KOPT-K1 (cell line): ENCODE data around the gene GGN.
"Not testable (repeated sequence)": the region's sequence is repeated elsewhere in the genome, so short reads cannot be mapped to it uniquely, and the experiment has no call there.

Source experiments
- H3K27ac ChIP-seq: fragments of 200-600 bp; sonication (generic); 2 replicates; pipeline ENCODE4 v1.5.1; 2016; ENCODE audit warnings: antibody characterized with exemption, mild to moderate bottlenecking, low read depth, low read length; ENCODE audit not compliant: poor library complexity, severe bottlenecking
- H3K36me3 ChIP-seq: fragments of 200-600 bp; sonication (generic); 2 replicates; pipeline ENCODE4 v1.5.1; 2017; ENCODE audit warnings: antibody characterized with exemption, mild to moderate bottlenecking, low read length, moderate library complexity; ENCODE audit not compliant: insufficient read depth
- H3K9me3 ChIP-seq: fragments of 200-600 bp; sonication (generic); 2 replicates; pipeline ENCODE4 v1.5.1; 2017; ENCODE audit warnings: antibody characterized with exemption, low read length, mild to moderate bottlenecking; ENCODE audit not compliant: insufficient read depth, poor library complexity, severe bottlenecking

The GGN gene

DNA sequence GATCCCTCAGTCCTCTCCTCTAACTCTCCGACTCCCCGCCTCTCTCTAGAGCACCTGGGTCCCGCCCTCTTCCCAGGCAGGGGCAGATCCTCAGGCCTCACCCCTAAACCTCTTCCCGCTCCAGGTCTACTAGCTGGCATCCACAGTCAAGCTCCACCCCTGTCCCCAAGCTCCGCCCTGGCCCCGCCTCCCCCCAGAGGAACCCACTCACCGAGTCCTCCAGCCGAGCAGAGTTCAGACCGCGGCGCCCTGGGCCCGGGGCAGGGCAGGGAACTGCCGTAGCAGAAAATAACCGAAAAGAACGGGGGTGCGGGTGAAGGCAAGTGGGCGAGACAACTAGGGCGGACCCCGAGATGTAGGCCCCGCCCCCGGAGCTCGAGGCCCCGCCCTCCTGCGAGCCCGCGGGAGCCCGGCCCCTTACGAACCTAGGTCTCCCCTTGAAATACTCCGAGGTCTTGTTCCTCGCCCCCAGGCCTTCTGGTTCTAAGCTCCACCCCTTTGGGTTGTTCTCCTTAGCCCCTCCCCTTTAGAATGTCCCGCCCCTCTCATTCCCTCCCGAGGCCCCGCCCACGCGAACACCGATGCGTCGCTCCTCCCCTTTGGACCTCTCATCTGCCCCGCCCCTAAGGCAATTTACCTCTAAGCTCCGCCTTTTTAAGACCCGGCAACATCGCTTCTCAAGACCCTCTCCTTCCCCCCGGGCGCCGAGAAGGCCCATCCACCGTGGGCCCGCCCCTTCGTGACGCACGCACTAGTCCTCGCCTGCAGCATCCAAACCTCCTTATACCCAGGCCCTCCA, at the start of gene GGN:
Gene GGN, minus strand, starts transcription at position 485 of the 799 bp plus-strand sequence. CDS start 773 bp downstream, outside the sequence.
- Histone ChIP-seq H3K36me3 (peaks cover 27% of the 10 kb centered on the region), H3K9me3 (no peaks in the 10 kb centered on the region), H3K27ac (no peak within 1 kb of the TSS)

GRCh38 chr19:38437295-38437694, 49.5 kb upstream of the GGN start:
- no peak overlapping the region for H3K27ac ChIP-seq
- no peaks in the 10 kb centered on the region for H3K36me3 ChIP-seq
- H3K9me3 ChIP-seq, result no peaks in the 10 kb centered on the region

GRCh38 chr19:38434549-38435051, 46.8 kb upstream of the GGN start:
- Histone ChIP-seq H3K27ac (no peak overlapping the region), H3K9me3 (no peaks in the 10 kb centered on the region), H3K36me3 (no peaks in the 10 kb centered on the region)

- Histone ChIP-seq H3K27ac (no peak within 1 kb of the TSS), H3K36me3 (no peaks in the 10 kb centered on the region), H3K9me3 (no peaks in the 10 kb centered on the region)
These were observed 45.5 kb upstream of the GGN start, which contains the start of gene RYR1 for GRCh38 chr19:38433268-38433733. TSS of gene RYR1 (plus strand) at chr19:38433691. CDS start at chr19:38433830, 139 bp downstream.

DNA sequence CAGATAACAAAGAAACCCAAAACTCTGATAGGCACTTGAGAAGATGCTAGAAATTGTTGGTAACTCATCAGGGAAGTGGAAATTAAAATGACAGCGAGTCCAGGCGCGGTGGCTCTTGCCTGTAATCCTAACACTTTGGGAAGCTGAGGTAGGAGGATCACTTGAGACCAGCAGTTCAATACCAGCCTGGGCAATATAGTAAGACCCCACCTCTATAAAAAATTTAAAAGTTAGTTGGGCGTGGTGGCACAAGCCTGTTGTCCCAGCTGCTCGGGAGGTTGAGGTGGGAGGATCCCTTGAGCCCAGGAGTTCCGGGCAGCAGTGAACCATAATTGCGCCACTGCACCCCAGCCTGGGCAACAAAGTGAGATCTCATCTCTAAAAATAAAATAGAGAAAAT, 43.1 kb upstream of the GGN start:
- Histone ChIP-seq H3K9me3 (no peaks in the 10 kb centered on the region), H3K36me3 (no peaks in the 10 kb centered on the region), H3K27ac (no peak overlapping the region)

DNA sequence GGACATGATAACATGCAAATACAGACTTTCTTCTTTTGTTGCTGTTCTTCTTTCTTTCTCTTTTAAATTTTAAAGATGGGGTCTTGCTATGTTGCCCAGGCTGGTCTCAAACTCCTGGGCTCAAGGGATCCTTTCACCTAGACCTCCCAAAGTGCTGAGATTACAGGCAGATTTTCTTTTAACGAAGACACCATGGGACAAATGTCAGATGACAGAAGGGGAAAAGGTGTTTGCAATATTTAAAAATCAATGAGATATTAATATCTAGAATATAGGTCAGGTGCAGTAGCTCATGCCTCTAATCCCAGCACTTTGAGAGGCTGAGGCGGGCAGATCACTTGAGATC, 42.0 kb upstream of the GGN start:
- Histone ChIP-seq H3K36me3 (no peaks in the 10 kb centered on the region), H3K9me3 (no peaks in the 10 kb centered on the region), H3K27ac (no peak overlapping the region)

DNA sequence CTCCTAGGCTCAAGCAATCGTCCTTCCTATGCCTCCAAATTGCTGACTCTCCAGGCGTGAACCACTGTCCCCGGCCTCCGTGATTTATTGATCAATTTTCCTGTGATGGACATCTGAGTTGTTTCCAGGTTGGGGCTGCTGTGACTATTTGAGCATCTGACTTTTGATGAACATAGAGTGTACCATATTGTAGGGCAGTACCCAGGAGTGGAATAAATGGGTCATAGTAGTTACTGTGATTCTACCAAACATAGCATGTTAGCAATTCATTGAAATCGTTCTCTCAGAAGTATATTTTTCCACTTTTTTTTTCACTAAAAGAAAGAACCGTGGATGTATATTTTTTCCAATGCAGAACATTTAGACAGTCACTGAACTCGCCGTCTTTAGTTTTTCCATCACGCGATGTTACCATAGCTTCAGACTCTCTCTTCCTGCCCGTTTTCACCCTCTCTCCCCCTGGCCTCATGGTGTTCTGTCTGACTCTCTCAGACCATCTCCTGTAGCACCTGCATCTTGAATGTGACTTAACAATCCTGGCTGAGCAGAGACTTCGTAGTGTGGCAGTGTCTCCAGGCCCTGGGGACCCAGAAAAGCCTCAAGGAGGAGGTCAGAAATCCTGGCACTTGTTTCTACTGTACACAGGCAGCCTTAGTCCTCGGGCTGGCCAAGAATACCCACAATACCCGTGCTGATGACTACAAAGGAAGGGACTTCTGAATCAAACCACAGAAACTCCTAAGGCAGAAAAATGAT, 41.4 kb upstream of the GGN start:
- no peak overlapping the region for H3K27ac ChIP-seq
- no peaks in the 10 kb centered on the region for H3K9me3 ChIP-seq
- H3K36me3 ChIP-seq, result no peaks in the 10 kb centered on the region

DNA sequence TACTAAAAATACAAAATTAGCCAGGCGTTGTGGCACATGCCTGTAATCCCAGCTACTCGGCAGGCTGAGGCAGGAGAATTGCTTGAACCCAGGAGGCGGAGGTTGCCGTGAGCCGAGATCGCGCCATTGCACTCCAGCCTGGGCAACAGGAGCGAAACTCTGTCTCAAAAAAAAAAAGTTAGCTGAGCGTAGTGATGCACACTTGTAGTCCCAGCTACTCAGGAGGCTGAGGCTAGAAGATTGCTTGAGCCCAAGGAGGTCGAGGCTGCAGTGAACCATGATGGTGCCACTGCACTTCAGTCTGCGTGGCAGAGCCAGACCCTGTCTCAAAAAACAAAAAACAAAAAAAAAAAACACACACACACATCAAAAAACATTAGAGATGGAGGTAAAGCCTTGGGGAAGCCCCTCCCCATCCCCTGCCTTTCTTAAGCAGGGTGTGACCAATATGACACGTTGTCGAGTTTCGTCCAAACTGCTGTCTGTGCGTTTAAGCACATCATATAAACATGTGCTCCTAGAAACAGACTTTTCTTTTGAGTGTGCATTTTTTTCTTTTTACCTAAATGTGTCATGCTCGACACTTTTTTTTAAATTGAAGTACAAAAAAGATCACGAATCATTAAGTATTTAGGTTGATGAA, 39.3 kb upstream of the GGN start:
- H3K36me3 ChIP-seq, H3K27ac ChIP-seq, H3K9me3 ChIP-seq: not testable (repeated sequence)

DNA sequence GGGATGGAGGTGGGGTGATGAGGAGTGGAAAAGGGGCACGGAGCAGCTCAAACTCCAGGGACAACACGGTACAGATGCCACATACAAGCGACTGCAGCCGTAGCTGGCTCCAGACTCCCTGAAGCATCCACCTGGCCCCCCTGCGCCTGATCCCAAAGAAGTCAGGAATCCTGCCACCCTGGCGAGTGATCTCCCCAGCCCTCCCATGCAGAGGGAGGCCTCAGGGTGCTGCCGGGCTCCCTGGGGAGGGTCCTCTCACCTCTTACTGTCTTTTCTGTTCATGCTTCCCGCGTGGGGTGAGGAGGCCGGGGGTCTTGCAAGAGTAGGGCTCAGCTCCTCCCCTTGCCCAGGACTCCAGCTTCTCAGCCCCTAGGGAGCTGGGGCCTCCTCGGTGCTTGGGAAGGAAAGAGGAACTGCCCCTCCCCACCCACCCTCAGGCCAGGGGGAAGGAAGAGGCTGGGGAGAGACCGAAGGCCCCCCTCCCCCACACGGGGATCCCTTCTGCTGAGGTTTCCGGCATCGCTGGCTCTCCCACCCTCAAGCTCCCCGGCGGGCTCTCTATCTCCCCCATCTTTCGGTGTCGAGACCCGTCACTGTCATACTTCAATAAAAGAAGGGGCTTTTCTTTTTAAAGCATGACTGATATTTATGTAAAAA, 38.1 kb upstream of the GGN start, which contains the start of gene RASGRP4:
Gene RASGRP4, minus strand, starts transcription at position 410 of the 657 bp plus-strand sequence. Its CDS starts 128 bp downstream, at position 282.
- H3K9me3 ChIP-seq, result no peaks in the 10 kb centered on the region
- H3K27ac ChIP-seq, result no peak within 1 kb of the TSS
- no peaks in the 10 kb centered on the region for H3K36me3 ChIP-seq

DNA sequence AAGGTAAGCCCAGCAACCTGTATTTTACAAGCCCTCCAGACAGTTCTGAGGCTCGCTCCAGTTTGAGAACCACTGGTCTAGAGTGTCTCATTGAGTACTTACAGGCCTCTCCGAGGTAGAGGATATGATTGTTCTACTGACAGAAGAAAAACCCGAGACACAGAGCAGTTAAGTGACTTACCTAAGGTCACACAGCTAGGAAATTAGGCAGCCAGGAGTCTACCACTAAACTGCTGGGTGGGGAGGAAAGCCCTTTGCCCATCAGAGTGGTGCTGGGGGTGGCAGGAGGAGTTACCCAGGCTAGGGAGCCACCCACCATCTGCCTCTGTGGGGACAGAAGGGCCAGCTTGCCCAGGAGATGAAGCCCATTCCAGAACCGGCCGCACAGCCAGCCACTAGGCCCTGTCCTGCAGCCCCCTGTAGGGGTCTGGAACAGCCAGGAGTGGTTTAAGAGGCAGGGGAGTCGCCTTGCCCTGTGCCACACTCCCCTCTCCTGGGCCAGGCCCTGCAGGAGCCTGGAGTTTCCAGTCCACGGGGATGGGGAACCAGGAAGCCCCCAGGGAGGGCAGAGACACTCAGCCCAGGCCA, 37.5 kb upstream of the GGN start:
- H3K36me3 ChIP-seq, result no peaks in the 10 kb centered on the region
- H3K9me3 ChIP-seq, result no peaks in the 10 kb centered on the region
- H3K27ac ChIP-seq, result no peak overlapping the region

DNA sequence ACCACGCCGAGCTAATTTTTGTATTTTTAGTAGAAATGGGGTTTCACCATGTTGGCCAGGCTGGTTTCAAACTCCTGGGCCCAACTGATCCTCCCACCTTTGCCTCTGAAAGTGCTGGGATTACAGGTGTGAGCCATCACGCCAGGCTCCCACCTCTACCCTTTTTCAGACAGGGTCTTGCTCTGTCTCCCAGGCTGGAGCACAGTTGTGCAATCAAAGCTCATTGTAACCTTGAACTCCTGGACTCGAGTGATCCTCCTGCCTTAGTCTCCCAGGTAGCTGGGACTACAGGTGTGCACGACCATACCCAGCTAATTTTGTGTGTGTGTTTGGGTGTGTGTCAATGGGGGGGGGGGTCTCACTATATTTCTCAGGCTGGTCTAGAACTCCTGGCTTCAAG, 36.4 kb upstream of the GGN start:
- Histone ChIP-seq H3K27ac (no peak overlapping the region), H3K36me3 (no peaks in the 10 kb centered on the region), H3K9me3 (no peaks in the 10 kb centered on the region)

DNA sequence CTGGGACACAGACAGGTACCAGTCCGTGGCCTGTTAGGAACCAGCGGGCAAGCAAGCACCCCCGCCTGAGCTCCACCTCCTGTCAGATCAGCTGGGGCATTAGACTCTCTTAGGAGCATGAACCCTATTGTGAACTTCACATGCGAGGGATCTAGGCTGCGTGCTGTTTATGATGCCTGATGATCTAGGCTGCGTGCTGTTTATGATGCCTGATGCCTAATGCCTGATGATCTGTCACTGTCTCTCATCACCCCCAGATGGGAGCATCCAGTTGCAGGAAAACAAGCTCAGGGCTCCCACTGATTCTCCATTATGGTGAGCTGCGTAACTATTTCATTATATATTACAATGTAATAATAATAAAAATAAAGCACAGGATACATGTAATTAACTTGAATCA, 34.6 kb upstream of the GGN start:
- Histone ChIP-seq H3K27ac (no peak overlapping the region), H3K9me3 (no peaks in the 10 kb centered on the region), H3K36me3 (no peaks in the 10 kb centered on the region)

- Histone ChIP-seq H3K36me3 (no peaks in the 10 kb centered on the region), H3K9me3 (no peaks in the 10 kb centered on the region), H3K27ac (no peak overlapping the region)
These were observed 34.0 kb upstream of the GGN start for GRCh38 chr19:38421856-38422255.

GRCh38 chr19:38420935-38421334, 33.1 kb upstream of the GGN start:
- Histone ChIP-seq H3K9me3 (no peaks in the 10 kb centered on the region), H3K36me3 (no peaks in the 10 kb centered on the region), H3K27ac (no peak overlapping the region)
